ENCODE data around the gene TBCCD1.
"Not testable (repeated sequence)": the region's sequence is repeated elsewhere in the genome, so short reads cannot be mapped to it uniquely, and the experiment has no call there.

The TBCCD1 gene

DNA sequence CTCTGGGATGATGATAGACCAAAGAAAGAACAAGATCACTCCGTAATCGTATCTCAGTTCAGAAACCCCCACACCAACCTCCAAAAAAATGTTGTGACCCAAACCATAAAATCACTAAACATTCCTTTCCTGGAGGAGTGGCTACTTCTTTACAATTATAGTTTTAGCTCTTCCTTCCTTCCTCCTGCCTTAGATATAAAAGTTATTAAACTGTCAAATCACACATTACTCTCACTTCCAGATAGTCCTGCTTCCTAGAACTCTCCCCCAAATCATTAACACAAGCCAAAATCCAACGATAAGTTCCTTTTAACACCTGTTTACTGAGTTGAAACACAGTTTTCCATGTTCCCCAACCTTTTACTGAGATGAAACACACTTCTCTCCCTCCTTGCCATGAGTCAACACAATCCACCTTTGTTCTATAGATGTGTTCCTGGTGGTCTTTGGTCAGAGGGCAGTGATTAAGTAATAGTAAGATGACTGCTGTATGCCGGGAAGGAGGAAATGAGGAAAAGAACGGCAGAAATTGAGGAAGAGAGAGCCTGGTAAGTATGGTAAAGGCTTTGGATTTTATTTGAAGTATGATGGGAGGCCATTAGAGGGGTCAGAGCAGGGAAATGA lies 14.6 kb downstream of the TBCCD1 start:
- DNase-seq: no peak

DNA sequence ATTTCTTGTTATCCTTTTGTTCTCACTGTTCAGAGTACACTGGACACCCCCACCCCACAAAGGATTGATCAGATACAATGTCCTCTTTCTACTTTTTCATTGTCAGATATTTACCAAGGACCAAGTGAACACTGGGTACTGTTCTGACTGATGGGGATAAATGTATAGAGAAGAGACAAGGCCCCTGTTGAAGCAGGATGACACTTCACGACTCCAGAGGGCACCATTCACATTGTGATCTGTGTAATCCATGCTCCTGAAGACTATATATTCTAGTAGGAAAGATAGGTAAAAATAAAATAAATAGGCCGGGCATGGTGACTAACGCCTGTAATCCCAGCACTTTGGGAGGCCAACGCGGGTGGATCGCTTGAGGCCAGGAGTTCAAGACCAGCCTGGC lies 15.8 kb downstream of the TBCCD1 start:
- DNase-seq: no peak

- DNase-seq: no peak
Observed at GRCh38 chr3:186549497-186549896, 17.6 kb downstream of the TBCCD1 start.

- DNase-seq: no peak
Observed at GRCh38 chr3:186544281-186544680, 22.9 kb downstream of the TBCCD1 start, which contains the start of gene CRYGS. CRYGS (minus strand) TSS chr3:186544380; CDS start chr3:186544326, 54 bp downstream.

DNA sequence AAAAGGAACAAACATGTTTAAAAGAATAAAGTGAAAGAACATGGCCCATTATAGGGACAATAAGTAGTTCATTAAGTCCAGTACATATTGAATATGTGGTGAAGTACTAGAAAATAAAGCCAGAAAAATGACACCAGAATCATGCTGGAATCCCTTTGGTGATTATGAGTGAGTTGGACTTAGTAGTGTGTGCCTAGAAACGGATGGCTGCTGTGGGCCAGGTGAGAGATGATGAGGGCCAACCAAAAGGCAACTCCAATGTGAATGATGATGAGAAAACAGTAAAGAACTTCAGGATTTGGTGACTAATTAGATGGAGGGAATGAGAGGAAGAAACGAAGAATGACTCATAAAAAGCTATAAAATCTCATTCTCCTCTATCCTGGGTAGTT lies 26.3 kb downstream of the TBCCD1 start:
- no peak for DNase-seq

- peak in 44 of 51 donors; percentile 1 to 85 (median 41) for DNase-seq
Observed at GRCh38 chr3:186540221-186540834, 26.8 kb downstream of the TBCCD1 start.

- no peak for DNase-seq
Observed at GRCh38 chr3:186538779-186539178, 28.4 kb downstream of the TBCCD1 start.

- no peak for DNase-seq
Observed at GRCh38 chr3:186536883-186537844, 30.0 kb downstream of the TBCCD1 start.

GRCh38 chr3:186534113-186534669 lies 32.9 kb downstream of the TBCCD1 start:
- DNase-seq: no peak

GRCh38 chr3:186532598-186533072 lies 34.5 kb downstream of the TBCCD1 start:
- DNase-seq: no peak

DNA sequence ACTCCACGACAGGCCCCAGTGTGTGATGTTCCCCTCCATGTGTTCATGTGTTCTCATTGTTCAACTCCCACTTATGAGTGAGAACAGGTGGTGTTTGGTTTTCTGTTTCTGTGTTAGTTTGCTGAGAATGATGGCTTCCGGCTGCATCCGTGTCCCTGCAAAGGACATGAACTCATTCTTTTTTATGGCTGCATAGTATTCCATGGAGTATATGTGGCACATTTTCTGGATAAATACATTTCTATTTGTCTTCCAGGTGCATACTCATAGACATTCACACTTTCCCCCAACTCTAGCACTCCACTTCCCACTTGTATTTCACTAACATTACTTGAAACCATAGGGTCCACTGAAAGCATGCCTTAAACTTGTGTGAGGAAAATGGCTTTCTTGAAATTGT lies 35.4 kb downstream of the TBCCD1 start:
- not testable (repeated sequence) for DNase-seq

DNA sequence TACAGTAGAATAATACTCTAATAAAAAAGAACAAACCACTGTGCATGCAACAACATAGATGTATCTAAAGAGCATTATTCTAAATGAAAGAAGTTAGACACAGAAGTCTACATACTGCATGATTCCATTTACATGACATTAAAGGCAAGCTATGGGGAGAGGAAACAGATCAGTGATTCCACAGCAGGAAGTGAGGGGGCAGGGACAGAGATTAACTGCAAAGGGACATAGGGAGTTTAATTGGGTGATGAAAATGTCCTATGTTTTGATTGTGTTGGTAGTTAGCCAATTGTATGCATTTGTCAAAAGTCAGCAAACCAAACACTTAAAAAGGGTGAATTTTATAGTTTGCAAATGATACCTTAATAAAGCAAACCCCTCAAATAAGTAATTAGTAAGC lies 36.7 kb downstream of the TBCCD1 start:
- no peak for DNase-seq

DNA sequence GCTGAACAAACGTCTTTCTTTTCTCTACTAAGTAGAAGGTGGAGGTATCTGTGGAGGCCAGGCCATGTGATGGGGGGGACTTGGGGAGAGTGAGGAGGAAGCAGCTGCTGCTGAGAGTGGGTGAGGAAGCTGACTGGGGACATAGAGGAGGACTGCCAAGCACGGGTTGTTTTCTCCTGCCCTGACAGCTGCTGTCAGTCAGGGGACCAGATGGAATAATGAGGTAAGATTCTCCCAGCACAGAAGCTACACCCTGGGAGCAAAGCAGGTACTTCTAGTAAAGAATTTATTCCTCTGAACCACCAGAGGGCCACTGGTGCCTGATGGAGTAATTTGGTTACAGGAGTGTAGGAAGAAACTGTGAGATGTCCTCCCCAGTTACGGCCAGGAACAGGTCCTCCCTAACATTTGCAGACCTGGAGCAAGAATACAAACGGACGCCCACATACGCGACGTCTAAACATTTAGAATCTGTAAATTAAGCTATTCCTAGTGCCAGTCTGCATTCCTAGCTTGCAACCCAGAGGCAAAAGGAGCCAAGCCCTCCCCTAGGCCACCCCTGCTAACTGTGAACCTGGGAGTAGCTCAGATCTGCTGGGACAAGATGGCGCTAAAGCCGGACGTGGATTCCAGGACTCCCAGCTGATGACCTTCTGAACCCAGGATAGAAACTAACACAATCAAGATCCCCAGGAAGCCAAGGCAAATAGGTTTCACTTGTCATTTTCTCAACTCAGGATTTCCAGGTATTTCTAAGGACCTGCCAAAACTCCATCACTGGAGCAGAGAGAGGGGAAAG lies 37.7 kb downstream of the TBCCD1 start:
- DNase-seq: peak in 1 of 51 donors; percentile 21

GRCh38 chr3:186526256-186526606 lies 40.9 kb downstream of the TBCCD1 start:
- no peak for DNase-seq

DNA sequence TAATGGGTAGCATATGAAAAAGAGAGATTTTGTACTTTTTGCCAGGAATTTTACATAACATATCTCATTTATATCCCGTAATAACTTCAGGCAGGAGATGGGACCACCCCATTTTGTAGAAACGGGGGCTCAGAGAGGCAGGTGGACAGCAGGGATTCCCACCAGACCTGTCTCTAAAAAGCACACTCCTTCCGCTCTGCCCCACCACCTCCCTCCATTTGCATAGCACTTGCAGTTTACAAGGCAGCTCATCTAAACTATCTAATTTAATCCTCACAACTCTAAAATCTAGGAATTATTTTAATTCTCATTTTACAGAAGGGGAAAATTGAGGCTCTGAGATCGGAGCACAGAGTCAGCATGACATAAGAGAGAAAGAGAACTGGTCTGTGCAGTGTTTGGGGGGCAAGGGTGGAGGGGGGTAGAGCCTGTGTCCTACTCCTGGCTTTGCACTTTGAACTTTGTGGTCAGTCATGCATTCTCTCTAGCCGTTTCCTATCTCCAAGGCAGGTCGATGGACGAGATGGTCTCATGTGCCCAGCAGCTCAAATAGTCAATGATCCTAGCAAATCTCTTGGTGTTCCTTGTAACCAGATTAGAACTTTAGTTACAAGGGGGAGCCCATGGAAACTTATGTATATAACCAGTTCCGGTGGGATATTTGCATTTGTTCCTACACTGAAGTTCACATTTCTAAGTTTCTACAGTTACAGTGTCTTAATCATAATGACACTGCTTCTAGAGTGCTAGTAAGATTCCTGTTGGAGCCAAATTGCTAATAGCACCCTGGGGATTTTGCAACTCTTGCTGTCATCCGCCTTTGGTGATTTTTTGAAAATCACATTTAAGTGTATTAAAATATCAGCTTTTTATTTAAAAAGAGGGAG lies 41.5 kb downstream of the TBCCD1 start:
- DNase-seq: no peak

GRCh38 chr3:186524616-186525015 lies 42.5 kb downstream of the TBCCD1 start:
- no peak for DNase-seq

DNA sequence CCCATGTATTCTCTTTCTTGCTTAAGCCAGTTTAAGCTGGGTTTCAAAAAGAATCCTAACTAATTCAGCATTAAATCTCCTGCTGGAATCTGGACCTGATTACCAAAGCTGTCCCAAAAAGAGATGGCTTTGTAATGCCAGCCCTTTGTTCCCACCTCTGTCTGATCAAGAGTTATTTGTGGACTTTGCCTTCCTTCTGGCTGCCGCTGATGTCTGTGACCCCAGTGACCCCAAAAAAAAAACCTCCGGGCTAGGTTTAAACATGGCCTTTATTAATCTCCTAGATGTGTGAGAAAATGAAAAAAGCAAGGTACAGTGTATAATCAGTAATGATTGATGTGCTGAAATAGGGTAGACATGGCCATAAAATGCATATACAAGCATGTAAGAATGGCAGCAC lies 43.7 kb downstream of the TBCCD1 start:
- no peak for DNase-seq

GRCh38 chr3:186523022-186523421 lies 44.1 kb downstream of the TBCCD1 start:
- no peak for DNase-seq

- no peak for DNase-seq
Observed at GRCh38 chr3:186520957-186521842, 45.9 kb downstream of the TBCCD1 start.
